Coronary artery (tissue), 2 donors: Measurements from ENCODE around the gene MYO5B.

Experiments used
- DNase-seq: peaks from one replicate; pipeline ENCODE4 v3.0.0-alpha.2; 2017; ENCODE audit warnings: low spot score
- H3K27ac ChIP-seq, 2 donors: fragments of 200-600 bp; sonication (generic); one replicate each; pipeline ENCODE4 v1.5.1; 2016 to 2019
- H3K4me3 ChIP-seq: fragments of 200-600 bp; sonication (generic); 2 replicates; pipeline ENCODE4 v1.5.1; 2016; ENCODE audit warnings: mild to moderate bottlenecking, moderate library complexity
- CTCF ChIP-seq: fragments of 200-600 bp; sonication (generic); IDR thresholded peaks from one replicate; pipeline ENCODE4 v1.5.1; 2019; ENCODE audit warnings: antibody characterized with exemption

The MYO5B gene

GRCh38 chr18:49834258-49834657, 360.7 kb downstream of the MYO5B start:
- H3K4me3 ChIP-seq = no peak overlapping the region

GRCh38 chr18:49833814-49834213, 361.1 kb downstream of the MYO5B start:
- DNase-seq = no peak
- Histone ChIP-seq H3K27ac (no peak overlapping the region), H3K4me3 (no peak overlapping the region)
- TF ChIP-seq CTCF = no peak

More at GRCh38 chr18:49834258-49834657, 360.7 kb downstream of the MYO5B start:
- TF ChIP-seq CTCF = no peak
- H3K27ac ChIP-seq = no peak overlapping the region
- DNase-seq = no peak

- Histone ChIP-seq H3K4me3 (no peak overlapping the region), H3K27ac (no peak overlapping the region)
- no peak for DNase-seq
- no peak for TF ChIP-seq CTCF
These were observed 362.7 kb downstream of the MYO5B start for GRCh38 chr18:49832221-49832647.

GRCh38 chr18:49827996-49828395, 367.0 kb downstream of the MYO5B start:
- no peak for DNase-seq
- no peak for TF ChIP-seq CTCF

GRCh38 chr18:49819823-49820671, 374.9 kb downstream of the MYO5B start:
- no peak overlapping the region for H3K4me3 ChIP-seq
- TF ChIP-seq CTCF = no peak
- no peak overlapping the region for H3K27ac ChIP-seq
- DNase-seq = no peak

More at GRCh38 chr18:49827996-49828395, 367.0 kb downstream of the MYO5B start:
- Histone ChIP-seq H3K27ac (no peak overlapping the region), H3K4me3 (no peak overlapping the region)

GRCh38 chr18:49819071-49819662, 375.8 kb downstream of the MYO5B start:
- DNase-seq = no peak
- Histone ChIP-seq H3K4me3 (no peak overlapping the region), H3K27ac (no peak overlapping the region)
- no peak for TF ChIP-seq CTCF

- no peak overlapping the region for H3K27ac ChIP-seq
- no peak for TF ChIP-seq CTCF
- no peak for DNase-seq
- no peak overlapping the region for H3K4me3 ChIP-seq
These were observed 377.0 kb downstream of the MYO5B start for GRCh38 chr18:49817947-49818346.
